Naive thymus-derived CD4-positive, alpha-beta T cell (primary cell): Measurements from ENCODE around the gene CABCOCO1. TPM values are rescaled to one million over a fixed set of nuclear protein-coding genes. Genes with fewer than 3 reads are reported as not detected.

Source experiments
- ATAC-seq: fragments of 150-1000 bp; cut with Tn5 transposase; 2 replicates; pipeline ENCODE4 v1.10.0; 2021; ENCODE audit warnings: mild to moderate bottlenecking, moderate library complexity
- CTCF ChIA-PET: fragments of 350-600 bp; sonication (Branson Sonifier 250); formaldehyde crosslinking; loops from one replicate; lab custom pipeline; 2021; ENCODE audit warnings: antibody characterized with exemption; lab: Charles Lee
- POLR2A ChIA-PET: fragments of 350-600 bp; sonication (Branson Sonifier 250); formaldehyde crosslinking; loops from one replicate; lab custom pipeline; 2021; ENCODE audit warnings: antibody characterized with exemption, inconsistent platforms; lab: Charles Lee
- DNase-seq, 9 donors: peaks; one replicate each; pipeline versions ENCODE4 v3.0.0 to v3.0.0-alpha.2; 2020 to 2022; ENCODE audit warnings: mixed read lengths in 1 of 9
- H3K27ac ChIP-seq: one replicate; pipeline ENCODE4 v1.7.0; 2013; ENCODE audit warnings: mild to moderate bottlenecking, low read depth, low read length, moderate library complexity
- H3K27me3 ChIP-seq, 2 donors: one replicate each; pipeline ENCODE4 v1.7.0; 2013; ENCODE audit warnings: low read length in 2 of 2, mild to moderate bottlenecking in 2 of 2, moderate library complexity in 2 of 2; ENCODE audit not compliant: control insufficient read depth in 2 of 2, insufficient read depth in 2 of 2
- H3K36me3 ChIP-seq, 3 experiments: 1 replicate in 2 of 3; 2 replicates in 1 of 3; pipeline ENCODE4 v1.7.0; 2013; ENCODE audit warnings: low read length in 3 of 3, mild to moderate bottlenecking in 3 of 3, moderate library complexity in 1 of 3; ENCODE audit not compliant: insufficient read depth in 3 of 3, control insufficient read depth in 2 of 3
- H3K4me1 ChIP-seq, 2 donors: one replicate each; pipeline ENCODE4 v1.7.0; 2013; ENCODE audit warnings: low read length in 2 of 2, mild to moderate bottlenecking in 2 of 2, moderate library complexity in 1 of 2; ENCODE audit not compliant: control insufficient read depth in 2 of 2, insufficient read depth in 2 of 2
- H3K4me3 ChIP-seq: 2 replicates; pipeline ENCODE4 v1.7.0; 2013; ENCODE audit warnings: mild to moderate bottlenecking, low read length
- H3K9me3 ChIP-seq, 3 experiments: 1 replicate in 2 of 3; 2 replicates in 1 of 3; pipeline ENCODE4 v1.7.0; 2013; ENCODE audit warnings: low read length in 3 of 3; ENCODE audit not compliant: control insufficient read depth in 2 of 3
- H3K27ac Mint-ChIP-seq, 9 donors: one replicate each; pipeline ENCODE4 v1.8.0; 2020 to 2022; ENCODE audit warnings: mixed read lengths in 9 of 9, mild to moderate bottlenecking in 8 of 9, moderate library complexity in 5 of 9, inconsistent platforms in 2 of 9
- H3K27me3 Mint-ChIP-seq, 5 donors: one replicate each; pipeline ENCODE4 v1.8.0; 2021 to 2022; ENCODE audit warnings: mixed read lengths in 5 of 5, mild to moderate bottlenecking in 1 of 5
- H3K36me3 Mint-ChIP-seq, 5 donors: one replicate each; pipeline ENCODE4 v1.8.0; 2020 to 2022; ENCODE audit warnings: mixed read lengths in 5 of 5, mild to moderate bottlenecking in 3 of 5, inconsistent platforms in 1 of 5
- H3K4me1 Mint-ChIP-seq, 7 donors: one replicate each; pipeline ENCODE4 v1.8.0; 2020 to 2022; ENCODE audit warnings: mixed read lengths in 7 of 7, mild to moderate bottlenecking in 3 of 7, inconsistent platforms in 1 of 7
- H3K4me3 Mint-ChIP-seq, 10 donors: one replicate each; pipeline ENCODE4 v1.8.0; 2020 to 2022; ENCODE audit warnings: mild to moderate bottlenecking in 10 of 10, mixed read lengths in 10 of 10, moderate library complexity in 6 of 10, inconsistent platforms in 2 of 10
- H3K9me3 Mint-ChIP-seq, 11 donors: one replicate each; pipeline ENCODE4 v1.8.0; 2020 to 2022; ENCODE audit warnings: mixed read lengths in 11 of 11, mild to moderate bottlenecking in 4 of 11, inconsistent platforms in 1 of 11, moderate library complexity in 1 of 11
- intact Hi-C, 2 donors: fragments of 100-400 bp; cut with micrococcal nuclease; formaldehyde crosslinking; loops; one replicate each; pipeline ENCODE4 v1.15.1; 2023
- polyA plus RNA-seq, 2 donors: library from polyadenylated mRNA; unstranded; fragments of 300-500 nt; fragmentation: Illumina TruSeq; gene quantifications; one replicate each; pipeline ENCODE4 v1.2.3, GENCODE V29; 2021
- total RNA-seq, 6 experiments: library from RNA in 5 of 6; stranded (reverse) in 5 of 6; gene quantifications; 1 replicate in 5 of 6; 2 replicates in 1 of 6; pipeline ENCODE4 v1.2.3 and lab custom pipeline; 2021 to 2026

The CABCOCO1 gene
- total and polyA plus RNA-seq, 7 experiments from 2014 or later: not detected

DNA sequence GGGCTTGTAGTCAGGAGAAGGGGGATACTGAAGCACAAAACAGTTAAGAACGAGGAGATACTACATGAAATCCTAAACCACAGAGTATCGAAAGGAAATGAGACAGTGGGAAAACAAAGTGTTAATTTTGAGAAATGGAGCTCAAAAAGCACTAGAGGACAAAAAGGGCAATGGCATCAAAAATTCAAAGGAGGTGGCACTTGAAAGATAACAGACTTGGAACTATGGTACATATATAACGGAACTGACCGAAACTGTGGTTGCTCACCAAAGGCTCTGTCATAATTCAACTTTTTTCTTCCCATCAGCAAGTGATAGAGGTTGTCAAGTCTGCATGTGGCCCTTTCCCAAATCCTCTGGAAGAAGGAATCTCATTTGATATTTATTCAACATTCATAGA is 97.0 kb downstream of the CABCOCO1 start:
- Mint-ChIP-seq H3K4me3 (no peak overlapping the region), H3K36me3 (peaks cover 0 to 8% (median 0%) of the 10 kb centered on the region in 5 donors), H3K27ac (no peak overlapping the region), H3K9me3 (peaks cover 0 to 4% (median 0%) of the 10 kb centered on the region in 11 donors), H3K4me1 (peaks cover 0 to 19% (median 5%) of the 10 kb centered on the region in 7 donors), H3K27me3 (peaks cover 0 to 4% (median 0%) of the 10 kb centered on the region in 5 donors)
- no peaks in the 10 kb centered on the region for H3K36me3 ChIP-seq
- no peak overlapping the region for H3K27ac ChIP-seq
- intact Hi-C loops: loop anchor here in 1 of 2 donors (10.0 kb wide), 1 partner anchor 545 kb away; no protein-coding TSS in a partner anchor
- no peaks in the 10 kb centered on the region for H3K27me3 ChIP-seq
- no peak overlapping the region for H3K4me3 ChIP-seq
- no peak for DNase-seq
- ATAC-seq: no peak
- CTCF ChIA-PET: no interaction called here
- POLR2A ChIA-PET: interaction anchor here (1.3 kb wide), 1 partner anchor 9 kb away, joined by 4 read pairs; no protein-coding TSS in a partner anchor
- no peaks in the 10 kb centered on the region for H3K4me1 ChIP-seq
- no peaks in the 10 kb centered on the region for H3K9me3 ChIP-seq

DNA sequence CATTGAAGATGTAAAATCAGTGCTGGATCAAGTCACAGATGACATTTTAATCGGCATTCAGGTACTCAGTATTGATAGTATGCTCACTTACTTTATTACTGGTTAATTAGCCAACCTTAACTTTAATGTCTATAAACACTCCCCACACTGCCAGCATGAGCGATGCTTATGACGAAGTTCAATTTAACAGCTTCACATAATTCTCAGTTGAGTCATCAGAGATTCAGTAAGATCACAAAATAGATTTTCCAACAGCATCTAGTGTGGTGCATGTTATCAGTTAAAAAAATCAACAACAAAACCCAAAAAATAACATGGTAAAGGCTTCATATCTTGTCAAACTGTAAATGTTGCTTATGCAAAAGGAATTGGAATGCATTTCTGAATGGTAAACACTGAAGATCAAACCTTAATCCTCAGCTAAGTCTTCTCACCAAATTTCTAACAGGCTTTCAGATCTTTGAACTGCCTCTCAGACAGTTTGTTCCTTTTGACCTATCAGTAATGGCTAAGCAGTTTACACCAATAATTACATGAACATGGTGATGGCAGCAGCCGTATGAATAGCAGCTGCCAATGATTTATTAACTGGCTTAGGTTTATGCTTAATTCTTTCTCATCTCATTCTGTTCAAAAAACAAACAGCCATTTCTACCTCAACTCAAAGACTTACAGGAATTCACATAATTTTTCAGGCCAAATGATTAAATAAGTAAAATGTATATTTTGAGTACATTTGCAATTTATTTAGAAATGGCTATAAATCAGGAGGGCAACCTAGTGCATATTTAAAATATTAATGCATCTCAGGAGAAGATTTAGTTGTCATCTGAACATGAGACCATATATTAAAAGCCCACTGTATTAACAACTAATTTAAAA is 98.5 kb downstream of the CABCOCO1 start:
- Mint-ChIP-seq H3K27me3 (peaks cover 0 to 4% (median 0%) of the 10 kb centered on the region in 5 donors), H3K4me1 (peaks cover 3 to 30% (median 17%) of the 10 kb centered on the region in 7 donors), H3K4me3 (no peak overlapping the region), H3K27ac (peak overlapping the region in 1 of 9 donors; percentile 25), H3K9me3 (peaks cover 0 to 4% (median 0%) of the 10 kb centered on the region in 11 donors), H3K36me3 (peaks cover 0 to 10% (median 0%) of the 10 kb centered on the region in 5 donors)
- H3K4me3 ChIP-seq: no peak overlapping the region
- no peaks in the 10 kb centered on the region for H3K27me3 ChIP-seq
- peaks cover 6 to 8% of the 10 kb centered on the region in 2 donors for H3K4me1 ChIP-seq
- H3K9me3 ChIP-seq: no peaks in the 10 kb centered on the region
- H3K27ac ChIP-seq: no peak overlapping the region
- H3K36me3 ChIP-seq: no peaks in the 10 kb centered on the region
- ChIA-PET CTCF (interaction anchor here (1.7 kb wide), 1 partner anchor 8 kb away, joined by 5 read pairs; no protein-coding TSS in a partner anchor), POLR2A (no interaction called here)
- DNase-seq (no peak), ATAC-seq (no peak)
- intact Hi-C loops: no loop called here

DNA sequence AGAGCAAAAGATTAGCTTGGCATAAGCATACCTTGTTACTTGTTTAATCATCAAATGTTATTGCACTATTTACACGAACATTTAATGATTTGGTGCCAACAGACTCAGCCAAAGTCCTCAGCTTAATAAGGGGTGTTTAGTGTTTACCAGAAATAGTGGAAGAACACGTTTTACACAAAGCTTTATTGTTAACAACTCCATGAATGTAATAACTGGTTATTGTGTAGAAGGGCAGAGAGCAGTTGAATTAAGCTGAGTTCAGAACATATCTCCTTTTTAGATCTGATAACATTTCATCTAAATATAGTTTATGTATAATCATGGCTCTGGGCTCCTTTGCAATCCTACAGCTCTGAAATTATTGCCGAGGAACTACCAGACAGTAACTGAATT is 99.1 kb downstream of the CABCOCO1 start:
- Mint-ChIP-seq H3K27me3 (peaks cover 0 to 4% (median 0%) of the 10 kb centered on the region in 5 donors), H3K9me3 (peaks cover 0 to 4% (median 0%) of the 10 kb centered on the region in 11 donors), H3K4me3 (no peak overlapping the region), H3K36me3 (peaks cover 0 to 10% (median 0%) of the 10 kb centered on the region in 5 donors), H3K4me1 (peaks cover 3 to 30% (median 18%) of the 10 kb centered on the region in 7 donors), H3K27ac (no peak overlapping the region)
- Histone ChIP-seq H3K4me1 (peaks cover 6 to 8% of the 10 kb centered on the region in 2 donors), H3K27me3 (no peaks in the 10 kb centered on the region), H3K9me3 (no peaks in the 10 kb centered on the region), H3K4me3 (no peak overlapping the region), H3K27ac (no peak overlapping the region), H3K36me3 (no peaks in the 10 kb centered on the region)
- ChIA-PET POLR2A (no interaction called here), CTCF (interaction anchor here (1.7 kb wide), 1 partner anchor 9 kb away, joined by 5 read pairs; no protein-coding TSS in a partner anchor)
- intact Hi-C loops: no loop called here
- no peak for ATAC-seq
- no peak for DNase-seq

DNA sequence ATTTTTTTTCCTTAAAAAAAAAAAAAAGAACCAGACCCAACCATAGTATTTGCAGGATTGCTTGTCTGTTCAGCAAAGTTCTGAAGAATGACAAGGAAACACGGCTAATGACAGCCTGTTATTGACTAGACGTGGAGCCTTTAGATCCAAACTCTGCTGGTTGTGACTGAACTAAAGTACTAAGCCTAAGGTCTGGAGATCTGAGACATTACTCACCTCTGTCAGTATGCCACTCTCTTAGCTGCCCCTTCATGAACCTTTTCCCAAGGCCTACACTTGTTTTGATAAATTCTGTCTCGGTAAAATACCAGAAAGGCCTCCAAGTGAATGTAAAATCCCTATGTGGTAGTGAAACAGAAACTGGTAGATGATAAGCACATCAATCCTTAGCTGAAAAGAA is 101.0 kb downstream of the CABCOCO1 start:
- no peaks in the 10 kb centered on the region for H3K9me3 ChIP-seq
- peaks cover 6 to 8% of the 10 kb centered on the region in 2 donors for H3K4me1 ChIP-seq
- H3K27me3 ChIP-seq: no peaks in the 10 kb centered on the region
- POLR2A ChIA-PET: no interaction called here
- DNase-seq (no peak), ATAC-seq (no peak)
- CTCF ChIA-PET: interaction anchor here (0.6 to 1.3 kb wide), 3 partner anchors 11 to 888 kb away, joined by 3 to 4 read pairs (median 3); no protein-coding TSS in a partner anchor
- peaks cover 3 to 27% (median 18%) of the 10 kb centered on the region in 7 donors for H3K4me1 Mint-ChIP-seq
- no peak overlapping the region for H3K4me3 Mint-ChIP-seq
- H3K27ac ChIP-seq: no peak overlapping the region
- H3K36me3 ChIP-seq: no peaks in the 10 kb centered on the region
- H3K27ac Mint-ChIP-seq: peak overlapping the region in 4 of 9 donors; percentile 30 to 87 (median 58)
- intact Hi-C loops: no loop called here
- H3K9me3 Mint-ChIP-seq: peaks cover 0 to 4% (median 0%) of the 10 kb centered on the region in 11 donors
- H3K27me3 Mint-ChIP-seq: peaks cover 0 to 4% (median 0%) of the 10 kb centered on the region in 5 donors
- peaks cover 0 to 10% (median 0%) of the 10 kb centered on the region in 5 donors for H3K36me3 Mint-ChIP-seq
- H3K4me3 ChIP-seq: no peak overlapping the region

DNA sequence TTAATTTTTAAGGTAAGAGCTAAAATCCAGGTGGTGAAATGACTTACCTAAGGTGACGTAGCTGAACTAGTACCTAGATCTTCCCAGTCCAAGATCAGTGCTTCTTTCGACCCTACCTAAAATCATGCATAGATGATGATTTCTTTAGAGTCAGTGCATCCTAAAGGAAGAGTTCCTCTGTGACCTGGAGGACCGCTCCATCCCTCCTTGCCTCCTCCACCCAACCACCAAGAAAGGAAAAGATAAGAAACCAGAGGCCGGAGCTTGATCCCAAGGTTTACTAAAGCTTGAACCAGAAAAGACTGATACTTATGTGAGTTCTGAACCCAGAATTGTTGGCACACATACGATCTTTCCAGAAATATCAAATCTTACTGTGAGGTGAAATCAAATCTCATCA is 101.8 kb downstream of the CABCOCO1 start:
- Mint-ChIP-seq H3K27ac (peak overlapping the region in 6 of 9 donors; percentile 22 to 87 (median 52)), H3K4me3 (no peak overlapping the region), H3K4me1 (peaks cover 3 to 27% (median 18%) of the 10 kb centered on the region in 7 donors), H3K27me3 (peaks cover 0 to 2% (median 0%) of the 10 kb centered on the region in 5 donors), H3K9me3 (peaks cover 0 to 4% (median 0%) of the 10 kb centered on the region in 11 donors), H3K36me3 (peaks cover 0 to 8% (median 0%) of the 10 kb centered on the region in 5 donors)
- Histone ChIP-seq H3K4me3 (no peak overlapping the region), H3K4me1 (peaks cover 6 to 8% of the 10 kb centered on the region in 2 donors), H3K27ac (no peak overlapping the region), H3K27me3 (no peaks in the 10 kb centered on the region), H3K36me3 (no peaks in the 10 kb centered on the region), H3K9me3 (no peaks in the 10 kb centered on the region)
- POLR2A ChIA-PET: no interaction called here
- ATAC-seq: no peak
- CTCF ChIA-PET: interaction anchor here (1.2 to 1.5 kb wide), 2 partner anchors 14 to 71 kb away, joined by 3 to 7 read pairs; no protein-coding TSS in a partner anchor
- no peak for DNase-seq
- intact Hi-C loops: no loop called here
